ENCODE data around the gene MYO1C. TPM values are rescaled to one million over a fixed set of nuclear protein-coding genes. Genes with fewer than 3 reads are reported as not detected.

Gene MYO1C
- total RNA-seq, 1 experiment from 2014 or later: 171 TPM

- CTCF ChIA-PET: no interaction called here
- Histone ChIP-seq H3K9me3 (no peaks in the 10 kb centered on the region), H3K36me3 (ENCODE audit: control insufficient read depth, insufficient read depth, low read length) (peaks cover 8% of the 10 kb centered on the region), H3K27me3 (replicated peaks; ENCODE audit: control insufficient read depth, insufficient read depth, low read length) (no peaks in the 10 kb centered on the region), H3K4me1 (no peaks in the 10 kb centered on the region), H3K4me3 (ENCODE audit: low read depth, low read length) (no peak overlapping the region)
- Mint-ChIP-seq H3K27ac (ENCODE audit: unreplicated experiment) (no peak overlapping the region), H3K4me3 (ENCODE audit: unreplicated experiment) (no peak overlapping the region), H3K9me3 (ENCODE audit: unreplicated experiment) (no peaks in the 10 kb centered on the region), H3K4me1 (ENCODE audit: low read depth, unreplicated experiment) (peaks cover under 1% of the 10 kb centered on the region), H3K27me3 (ENCODE audit: insufficient read depth, unreplicated experiment) (no peaks in the 10 kb centered on the region), H3K36me3 (ENCODE audit: insufficient read depth, unreplicated experiment) (peaks cover 86% of the 10 kb centered on the region)
- no TSS peak for BruUV-seq (replicated peaks)
- POLR2A ChIA-PET: no interaction called here
- intact Hi-C loops (cut with micrococcal nuclease; ENCODE audit: unreplicated experiment): no loop called here
- TF ChIP-seq CTCF (IDR thresholded peaks at IDR 0.05; ENCODE audit: insufficient read depth in 1 of 2, low read depth in 1 of 2, low read length in 1 of 2, severe bottlenecking in 1 of 2, unreplicated experiment in 1 of 2): no peak
- DNase-seq: no peak
Observed at GRCh38 chr17:1474402-1475189, 17.9 kb downstream of the MYO1C start.

- H3K4me3 Mint-ChIP-seq (ENCODE audit: unreplicated experiment): no peak overlapping the region
- H3K4me1 Mint-ChIP-seq (ENCODE audit: low read depth, unreplicated experiment): peaks cover 8% of the 10 kb centered on the region
- Histone ChIP-seq H3K27me3 (replicated peaks; ENCODE audit: control insufficient read depth, insufficient read depth, low read length) (no peaks in the 10 kb centered on the region), H3K36me3 (ENCODE audit: control insufficient read depth, insufficient read depth, low read length) (peaks cover 10% of the 10 kb centered on the region), H3K4me3 (ENCODE audit: low read depth, low read length) (no peak overlapping the region), H3K9me3 (peaks cover 2% of the 10 kb centered on the region; the same call in 1 of the 2 replicates), H3K4me1 (peaks cover 7% of the 10 kb centered on the region)
- no peaks in the 10 kb centered on the region for H3K9me3 Mint-ChIP-seq (ENCODE audit: unreplicated experiment)
- ChIA-PET POLR2A (no interaction called here), CTCF (no interaction called here)
- DNase-seq: no peak
- intact Hi-C loops (cut with micrococcal nuclease; ENCODE audit: unreplicated experiment): no loop called here
- no peak overlapping the region for H3K27ac Mint-ChIP-seq (ENCODE audit: unreplicated experiment)
- H3K27me3 Mint-ChIP-seq (ENCODE audit: insufficient read depth, unreplicated experiment): no peaks in the 10 kb centered on the region
- BruUV-seq (replicated peaks): no TSS peak
- H3K36me3 Mint-ChIP-seq (ENCODE audit: insufficient read depth, unreplicated experiment): peaks cover 86% of the 10 kb centered on the region
- TF ChIP-seq CTCF (IDR thresholded peaks at IDR 0.05; ENCODE audit: insufficient read depth in 1 of 2, low read depth in 1 of 2, low read length in 1 of 2, severe bottlenecking in 1 of 2, unreplicated experiment in 1 of 2): no peak
Observed at GRCh38 chr17:1473841-1474240, 18.6 kb downstream of the MYO1C start.

DNA sequence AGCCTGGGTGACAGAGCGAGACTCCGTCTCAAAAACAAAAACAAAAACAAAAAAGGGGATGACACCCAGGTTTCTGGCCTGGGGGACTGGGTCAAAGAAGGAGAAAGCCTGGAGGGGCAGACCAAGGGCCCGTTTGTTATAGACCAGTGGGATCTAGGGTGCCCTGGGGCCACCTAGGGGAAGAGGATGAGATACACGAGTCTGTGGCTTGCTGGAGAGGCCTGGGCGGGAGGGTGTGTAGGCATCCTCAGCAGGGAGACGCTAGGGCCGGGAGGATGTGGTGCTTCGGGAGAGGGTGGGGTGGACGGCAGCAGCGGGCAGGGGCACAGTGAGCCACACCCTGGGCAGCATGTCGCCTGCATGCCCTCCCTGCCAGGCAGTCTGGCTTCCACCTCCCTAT, 19.3 kb downstream of the MYO1C start:
- peaks cover 14% of the 10 kb centered on the region for H3K4me1 ChIP-seq
- H3K4me3 ChIP-seq (ENCODE audit: low read depth, low read length): no peak overlapping the region
- Mint-ChIP-seq H3K36me3 (ENCODE audit: insufficient read depth, unreplicated experiment) (peaks cover 86% of the 10 kb centered on the region), H3K4me3 (ENCODE audit: unreplicated experiment) (no peak overlapping the region), H3K27me3 (ENCODE audit: insufficient read depth, unreplicated experiment) (no peaks in the 10 kb centered on the region), H3K4me1 (ENCODE audit: low read depth, unreplicated experiment) (peaks cover 15% of the 10 kb centered on the region), H3K9me3 (ENCODE audit: unreplicated experiment) (no peaks in the 10 kb centered on the region), H3K27ac (ENCODE audit: unreplicated experiment) (no peak overlapping the region)
- no peaks in the 10 kb centered on the region for H3K27me3 ChIP-seq (replicated peaks; ENCODE audit: control insufficient read depth, insufficient read depth, low read length)
- intact Hi-C loops (cut with micrococcal nuclease; ENCODE audit: unreplicated experiment): no loop called here
- no TSS peak for BruUV-seq (replicated peaks)
- TF ChIP-seq CTCF (IDR thresholded peaks at IDR 0.05; ENCODE audit: insufficient read depth in 1 of 2, low read depth in 1 of 2, low read length in 1 of 2, severe bottlenecking in 1 of 2, unreplicated experiment in 1 of 2): peak in 1 of 2 experiments; percentile 26
- peaks cover 7% of the 10 kb centered on the region for H3K36me3 ChIP-seq (ENCODE audit: control insufficient read depth, insufficient read depth, low read length)
- ChIA-PET CTCF (no interaction called here), POLR2A (no interaction called here)
- DNase-seq: no peak
- H3K9me3 ChIP-seq: peaks cover 2% of the 10 kb centered on the region; the same call in 1 of the 2 replicates
